B cell (primary cell): ENCODE results near the gene ZCCHC10. TPM values are rescaled to one million over a fixed set of nuclear protein-coding genes. Genes with fewer than 3 reads are reported as not detected.

Experiments used
- ATAC-seq: fragments of 200-7000 bp; cut with Tn5 transposase; one replicate; pipeline ENCODE4 v1.10.0; 2021; ENCODE audit warnings: low read depth, mild to moderate bottlenecking, moderate number of reproducible peaks, moderate library complexity
- CTCF ChIA-PET: fragments of 350-600 bp; sonication (Branson Sonifier 250); formaldehyde crosslinking; loops from one replicate; lab custom pipeline; 2021; ENCODE audit warnings: antibody characterized with exemption, inconsistent platforms; lab: Charles Lee
- POLR2A ChIA-PET: fragments of 350-600 bp; sonication (Branson Sonifier 250); formaldehyde crosslinking; loops from one replicate; lab custom pipeline; 2021; ENCODE audit warnings: antibody characterized with exemption; lab: Charles Lee
- DNase-seq: peaks from one replicate; pipeline ENCODE4 v3.0.0; 2013
- H2AFZ ChIP-seq: 2 replicates; pipeline ENCODE4 v1.6.1; 2012; ENCODE audit warnings: mild to moderate bottlenecking, low read depth, low read length; ENCODE audit not compliant: insufficient read depth, poor library complexity, severe bottlenecking
- H3K27ac ChIP-seq, 2 donors: 1 replicate in 1 of 2; 2 replicates in 1 of 2; pipeline ENCODE4 v1.5.1; 2012 to 2013; ENCODE audit warnings: low read length in 2 of 2, mild to moderate bottlenecking in 2 of 2, moderate library complexity in 1 of 2
- H3K27me3 ChIP-seq, 4 experiments: fragments of 200-600 bp in 1 of 4; sonication (generic) in 1 of 4; replicated peaks in 1 of 4; 1 replicate in 2 of 4; 2 replicates in 2 of 4; pipeline versions ENCODE4 v1.6.1 to v1.7.0; 2013 to 2016; ENCODE audit warnings: low read length in 3 of 4, mild to moderate bottlenecking in 2 of 4, mixed read lengths in 1 of 4, moderate library complexity in 1 of 4; ENCODE audit not compliant: insufficient read depth in 4 of 4, control insufficient read depth in 3 of 4; ENCODE audit errors: control extremely low read depth in 1 of 4
- H3K36me3 ChIP-seq, 2 experiments: replicated peaks in 1 of 2; 1 replicate in 1 of 2; 2 replicates in 1 of 2; pipeline versions ENCODE4 v1.6.1 to v1.7.1; 2013; ENCODE audit warnings: low read length in 1 of 2; ENCODE audit not compliant: insufficient read depth in 2 of 2, control insufficient read depth in 1 of 2; ENCODE audit errors: control extremely low read depth in 1 of 2, extremely low read depth in 1 of 2
- H3K4me1 ChIP-seq, 2 donors: fragments of 200-600 bp in 1 of 2; sonication (generic) in 1 of 2; 1 replicate in 1 of 2; 2 replicates in 1 of 2; pipeline versions ENCODE4 v1.5.1 to v1.6.1; 2013 to 2017; ENCODE audit warnings: low read length in 2 of 2; ENCODE audit not compliant: control insufficient read depth in 2 of 2, insufficient read depth in 2 of 2
- H3K4me2 ChIP-seq: replicated peaks from 2 replicates; pipeline ENCODE3; 2012; ENCODE audit warnings: mild to moderate bottlenecking, low read depth, low read length; ENCODE audit not compliant: poor library complexity, severe bottlenecking
- H3K4me3 ChIP-seq, 5 experiments: fragments of 200-600 bp in 1 of 5; sonication (generic) in 1 of 5; 1 replicate in 3 of 5; 2 replicates in 2 of 5; pipeline versions ENCODE4 v1.5.1 to v1.7.0; 2011 to 2016; ENCODE audit warnings: low read length in 4 of 5, mild to moderate bottlenecking in 4 of 5, low read depth in 2 of 5, control low read depth in 1 of 5, moderate library complexity in 1 of 5; ENCODE audit not compliant: insufficient read depth in 1 of 5; ENCODE audit errors: control extremely low read depth in 1 of 5, extremely low read depth in 1 of 5
- H3K79me2 ChIP-seq: fragments of 200-600 bp; sonication (generic); one replicate; pipeline ENCODE4 v1.6.0; 2016; ENCODE audit warnings: low read length; ENCODE audit not compliant: control insufficient read depth, insufficient read depth
- H3K9ac ChIP-seq: fragments of 200-600 bp; sonication (generic); 2 replicates; pipeline ENCODE4 v1.6.1; 2017; ENCODE audit warnings: mild to moderate bottlenecking, low read length, moderate library complexity
- H3K9me3 ChIP-seq, 3 donors: one replicate each; pipeline versions ENCODE4 v1.6.1 to v1.7.1; 2013; ENCODE audit warnings: low read length in 2 of 3; ENCODE audit not compliant: control insufficient read depth in 2 of 3, insufficient read depth in 1 of 3; ENCODE audit errors: control extremely low read depth in 1 of 3
- H4K20me1 ChIP-seq: 2 replicates; pipeline ENCODE4 v1.6.0; 2012; ENCODE audit warnings: mild to moderate bottlenecking, low read length; ENCODE audit not compliant: insufficient read depth, control insufficient read depth, poor library complexity, severe bottlenecking
- H3K27ac Mint-ChIP-seq: one replicate; pipeline ENCODE4 v1.8.0; 2021; ENCODE audit warnings: mixed read lengths
- H3K27me3 Mint-ChIP-seq: one replicate; pipeline ENCODE4 v1.8.0; 2021; ENCODE audit warnings: mixed read lengths
- H3K4me1 Mint-ChIP-seq: one replicate; pipeline ENCODE4 v1.8.0; 2021; ENCODE audit warnings: mixed read lengths
- H3K4me3 Mint-ChIP-seq: one replicate; pipeline ENCODE4 v1.8.0; 2021; ENCODE audit warnings: mixed read lengths
- H3K9me3 Mint-ChIP-seq: one replicate; pipeline ENCODE4 v1.8.0; 2022; ENCODE audit warnings: mixed read lengths; ENCODE audit not compliant: insufficient read depth
- EZH2 ChIP-seq: IDR thresholded peaks from 2 replicates; pipeline ENCODE4 v1.6.1; 2012; ENCODE audit warnings: borderline replicate concordance, low read depth, mild to moderate bottlenecking, moderate library complexity, low read length; ENCODE audit not compliant: insufficient read depth, poor library complexity, severe bottlenecking
- WGBS: methylation state at CpG from one replicate; pipeline ENCODE4 v1.1.5; 2013; ENCODE audit warnings: missing lambda C conversion rate; ENCODE audit not compliant: insufficient coverage; 5-methylcytosine and 5-hydroxymethylcytosine counted together
- intact Hi-C: fragments of 100-400 bp; cut with micrococcal nuclease; formaldehyde crosslinking; loops from one replicate; pipeline ENCODE4 v1.10.0; 2022
- polyA plus RNA-seq: library from polyadenylated mRNA; depleted of rRNA; stranded (reverse); fragments of >200 nt; gene quantifications from 2 replicates; pipeline ENCODE4 v1.2.3, GENCODE V29; 2012
- total RNA-seq, 2 donors: library from RNA; stranded (reverse); fragments of 120-200 nt in 1 of 2; gene quantifications; 1 replicate in 1 of 2; 2 replicates in 1 of 2; pipeline versions ENCODE4 v1.2.3 to v1.2.4, GENCODE V29; 2013 to 2022
- TF ChIP-seq, protein P1 (sequence below): fragments of 200-600 bp; IDR thresholded peaks from one replicate; pipeline ENCODE4 v1.8.0; 2022; ENCODE audit warnings: antibody characterized with exemption, mild to moderate bottlenecking

Gene ZCCHC10
- total and polyA plus RNA-seq, 2 donors (not counting 1 experiment from before 2014, with no cell fraction given): 16.5 to 34.0 TPM

DNA sequence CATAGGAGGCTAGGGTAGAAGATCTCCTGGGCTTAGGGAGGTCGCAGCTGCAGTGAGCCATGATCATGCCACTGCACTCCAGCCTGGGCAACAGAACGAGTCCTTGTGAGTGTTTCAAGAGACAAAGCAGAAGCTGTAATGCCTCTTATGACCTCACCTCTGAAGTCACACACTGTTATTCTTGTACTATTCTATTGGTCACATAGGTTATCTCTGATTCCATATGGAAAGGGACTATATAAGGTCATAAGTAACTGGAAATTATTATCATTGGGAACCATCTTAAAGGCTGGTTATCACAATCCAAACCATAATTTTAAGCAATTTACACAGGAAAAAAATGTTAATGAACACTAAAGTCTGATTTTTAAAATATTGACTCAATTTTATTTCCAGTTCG, 45.1 kb downstream of the ZCCHC10 start:
- POLR2A ChIA-PET: no interaction called here
- no peaks in the 10 kb centered on the region for H3K36me3 ChIP-seq
- no peaks in the 10 kb centered on the region for H3K4me1 ChIP-seq
- Mint-ChIP-seq H3K4me3 (no peak overlapping the region), H3K27me3 (no peaks in the 10 kb centered on the region), H3K9me3 (peaks cover 4% of the 10 kb centered on the region), H3K27ac (no peak overlapping the region), H3K4me1 (no peaks in the 10 kb centered on the region)
- H3K9me3 ChIP-seq: peaks cover 0 to 11% (median 3%) of the 10 kb centered on the region in 3 donors
- ATAC-seq (no peak), DNase-seq (no peak)
- no peak overlapping the region for H2AFZ ChIP-seq
- no peaks in the 10 kb centered on the region for H3K27me3 ChIP-seq
- H3K27ac ChIP-seq: no peak overlapping the region
- CTCF ChIA-PET: no interaction called here
- no peak overlapping the region for H3K4me3 ChIP-seq
- no peak overlapping the region for H3K4me2 ChIP-seq
- H3K9ac ChIP-seq: no peak overlapping the region
- H4K20me1 ChIP-seq: no peaks in the 10 kb centered on the region
- H3K79me2 ChIP-seq: no peaks in the 10 kb centered on the region
- TF ChIP-seq, protein P1, sequence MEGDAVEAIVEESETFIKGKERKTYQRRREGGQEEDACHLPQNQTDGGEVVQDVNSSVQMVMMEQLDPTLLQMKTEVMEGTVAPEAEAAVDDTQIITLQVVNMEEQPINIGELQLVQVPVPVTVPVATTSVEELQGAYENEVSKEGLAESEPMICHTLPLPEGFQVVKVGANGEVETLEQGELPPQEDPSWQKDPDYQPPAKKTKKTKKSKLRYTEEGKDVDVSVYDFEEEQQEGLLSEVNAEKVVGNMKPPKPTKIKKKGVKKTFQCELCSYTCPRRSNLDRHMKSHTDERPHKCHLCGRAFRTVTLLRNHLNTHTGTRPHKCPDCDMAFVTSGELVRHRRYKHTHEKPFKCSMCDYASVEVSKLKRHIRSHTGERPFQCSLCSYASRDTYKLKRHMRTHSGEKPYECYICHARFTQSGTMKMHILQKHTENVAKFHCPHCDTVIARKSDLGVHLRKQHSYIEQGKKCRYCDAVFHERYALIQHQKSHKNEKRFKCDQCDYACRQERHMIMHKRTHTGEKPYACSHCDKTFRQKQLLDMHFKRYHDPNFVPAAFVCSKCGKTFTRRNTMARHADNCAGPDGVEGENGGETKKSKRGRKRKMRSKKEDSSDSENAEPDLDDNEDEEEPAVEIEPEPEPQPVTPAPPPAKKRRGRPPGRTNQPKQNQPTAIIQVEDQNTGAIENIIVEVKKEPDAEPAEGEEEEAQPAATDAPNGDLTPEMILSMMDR: no peak
- TF ChIP-seq EZH2: no peak
- intact Hi-C loops: no loop called here
- WGBS: no CpG with 5 or more reads among the region's 3 CpGs

DNA sequence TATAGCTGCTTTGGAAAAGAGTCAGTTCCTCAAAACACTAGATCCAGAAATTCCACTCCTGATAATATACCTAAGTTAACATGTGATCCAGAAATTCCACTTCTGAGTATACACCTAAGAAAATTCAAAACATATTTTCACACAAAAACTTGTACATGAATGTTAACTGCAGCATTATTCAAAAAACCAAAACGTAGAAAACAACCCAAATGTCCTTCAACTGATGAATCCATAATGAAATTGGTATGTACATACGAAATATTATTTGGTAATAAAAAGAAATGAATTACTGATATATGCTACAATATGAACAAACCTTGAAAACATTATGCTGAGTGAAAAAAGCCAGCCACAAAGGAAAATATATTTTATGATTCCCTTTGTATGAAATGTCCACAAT, 46.4 kb downstream of the ZCCHC10 start:
- ChIA-PET POLR2A (no interaction called here), CTCF (no interaction called here)
- no peaks in the 10 kb centered on the region for H3K36me3 ChIP-seq

More for the DNA sequence above, 46.4 kb downstream of the ZCCHC10 start:
- H3K4me3 Mint-ChIP-seq: no peak overlapping the region
- Histone ChIP-seq H2AFZ (no peak overlapping the region), H4K20me1 (no peaks in the 10 kb centered on the region), H3K4me3 (no peak overlapping the region), H3K9me3 (peaks cover 0 to 11% (median 3%) of the 10 kb centered on the region in 3 donors), H3K79me2 (no peaks in the 10 kb centered on the region), H3K4me1 (no peaks in the 10 kb centered on the region), H3K4me2 (no peak overlapping the region), H3K27me3 (no peaks in the 10 kb centered on the region), H3K27ac (no peak overlapping the region), H3K9ac (no peak overlapping the region)
- intact Hi-C loops: no loop called here
- DNase-seq (no peak), ATAC-seq (no peak)
- no peaks in the 10 kb centered on the region for H3K4me1 Mint-ChIP-seq
- TF ChIP-seq EZH2: no peak
- H3K27ac Mint-ChIP-seq: no peak overlapping the region
- H3K27me3 Mint-ChIP-seq: no peaks in the 10 kb centered on the region
- H3K9me3 Mint-ChIP-seq: peaks cover 4% of the 10 kb centered on the region
- WGBS: no CpG with 5 or more reads among the region's 2 CpGs
